Heart right ventricle (tissue), 16 donors: ENCODE data around the gene NLRX1. TPM values are rescaled to one million over a fixed set of nuclear protein-coding genes. Genes with fewer than 3 reads are reported as not detected.
A peak's percentile ranks its signal among the peaks of the same experiment; 100 is the strongest.
"Not testable (repeated sequence)": the region's sequence is repeated elsewhere in the genome, so short reads cannot be mapped to it uniquely, and the experiment has no call there.

Experiments used
- ATAC-seq, 8 donors: fragments of 200-7000 bp; cut with Tn5 transposase; one replicate each; pipeline ENCODE4 v1.9.1; 2020; ENCODE audit warnings: mild to moderate bottlenecking in 8 of 8, moderate library complexity in 8 of 8, moderate number of reproducible peaks in 1 of 8
- DNase-seq, 2 donors: peaks; one replicate each; pipeline ENCODE4 v3.0.0-alpha.2; 2020
- H3K27ac ChIP-seq, 10 donors: fragments of 200-600 bp; sonication (generic) in 2 of 10; one replicate each; pipeline versions ENCODE4 v1.5.0 to v1.8.0; 2020 to 2022; ENCODE audit warnings: mild to moderate bottlenecking in 3 of 10
- H3K27me3 ChIP-seq, 7 donors: fragments of 200-600 bp; one replicate each; pipeline ENCODE4 v1.8.0; 2021 to 2022; ENCODE audit warnings: mild to moderate bottlenecking in 2 of 7
- H3K36me3 ChIP-seq, 9 donors: fragments of 200-600 bp; sonication (generic) in 1 of 9; one replicate each; pipeline versions ENCODE4 v1.5.0 to v1.8.0; 2020 to 2022; ENCODE audit warnings: mild to moderate bottlenecking in 2 of 9
- H3K4me1 ChIP-seq, 9 donors: fragments of 200-600 bp; sonication (generic) in 1 of 9; one replicate each; pipeline versions ENCODE4 v1.5.0 to v1.8.0; 2020 to 2022; ENCODE audit warnings: mild to moderate bottlenecking in 4 of 9
- H3K4me3 ChIP-seq, 10 donors: fragments of 200-600 bp; sonication (generic) in 2 of 10; one replicate each; pipeline versions ENCODE4 v1.5.0 to v1.8.0; 2020 to 2022; ENCODE audit warnings: mild to moderate bottlenecking in 7 of 10, moderate library complexity in 2 of 10
- H3K9me3 ChIP-seq, 11 donors: fragments of 200-600 bp in 10 of 11; sonication (generic) in 2 of 11; one replicate each; pipeline versions ENCODE4 v1.5.0 to v1.8.0; 2013 to 2022; ENCODE audit warnings: mild to moderate bottlenecking in 2 of 11, control low read depth in 1 of 11, moderate library complexity in 1 of 11
- WGBS, 2 donors: extraction: QIAGEN DNeasy Blood & Tissue Kit; methylation state at CpG; one replicate each; pipeline ENCODE4 v1.1.7; 2013; ENCODE audit warnings: inconsistent platforms in 1 of 2; 5-methylcytosine and 5-hydroxymethylcytosine counted together
- intact Hi-C, 10 donors: fragments of 100-400 bp; cut with DNase I; formaldehyde crosslinking; loops; one replicate each; pipeline versions ENCODE4 v1.11.1 to v1.14.2; 2022
- polyA plus RNA-seq, 2 donors: library from polyadenylated mRNA; stranded (reverse); fragments of 200-250 nt; gene quantifications; one replicate each; pipeline ENCODE4 v1.2.3, GENCODE V29; 2013
- total RNA-seq, 10 donors: library from RNA; stranded (reverse); fragmentation: NEBNext Ultra II Directional in 3 of 10; extraction: Animal tissue kit (Norgen Biotek cat#: 25700) in 3 of 10; gene quantifications; one replicate each; pipeline versions ENCODE4 v1.2.1 to v1.2.4, GENCODE V29; 2021 to 2023
- TF ChIP-seq, protein P1 (sequence below), 9 donors: fragments of 200-600 bp; sonication (generic) in 2 of 9; IDR thresholded peaks; one replicate each; pipeline versions ENCODE4 v1.5.0 to v1.8.0; 2021 to 2022; ENCODE audit warnings: antibody characterized with exemption in 9 of 9, mild to moderate bottlenecking in 5 of 9, moderate library complexity in 1 of 9
- donor health status: Arrhythmogenic right ventricular cardiomyopathy.
- donor health status: ischemic (EF 13 %, LVEDD 7.1; RV severe dilation, severe dysfunction).
- donor health status: healthy with polysubstance abuse.
- donor health status: DM: no; HTN: yes; CAD: no.
- donor health status: DM: no; HTN: no; CAD: no.
- donor health status: ischemic (EF 25% LVEDD 6.9; RV normal size, moderate dysfunction).
- donor health status: ischemic (EF 25% LVEDD 5.7; RV mildly dilated, moderate dysfunction).
- donor health status: healthy.
- donor health status: DM: yes; HTN: yes; CAD: no.
- donor health status: Ischemic cardiomyopathy.
- donor health status: ischemic (EF 35%, LVEDD 5.7; RV mildly dilated, moderate dysfunction).
- donor health status: nonischemic (EF 11% LVEDD 7.7; RV severe dilation, severe dysfunction).
- donor health status: DM: yes; HTN: yes; CAD: no.
- donor health status: PGD.
- donor health status: ischemic (EF 29% LVEDD 5.4; RV normal size, mild dysfunction).
- donor health status: nonischemic (EF 23%, LVEDD 6.1; RV moderate dilation, normal function).

NLRX1 gene
- total and polyA plus RNA-seq, 12 donors: 7.9 to 39.3 (median 31.7) TPM

DNA sequence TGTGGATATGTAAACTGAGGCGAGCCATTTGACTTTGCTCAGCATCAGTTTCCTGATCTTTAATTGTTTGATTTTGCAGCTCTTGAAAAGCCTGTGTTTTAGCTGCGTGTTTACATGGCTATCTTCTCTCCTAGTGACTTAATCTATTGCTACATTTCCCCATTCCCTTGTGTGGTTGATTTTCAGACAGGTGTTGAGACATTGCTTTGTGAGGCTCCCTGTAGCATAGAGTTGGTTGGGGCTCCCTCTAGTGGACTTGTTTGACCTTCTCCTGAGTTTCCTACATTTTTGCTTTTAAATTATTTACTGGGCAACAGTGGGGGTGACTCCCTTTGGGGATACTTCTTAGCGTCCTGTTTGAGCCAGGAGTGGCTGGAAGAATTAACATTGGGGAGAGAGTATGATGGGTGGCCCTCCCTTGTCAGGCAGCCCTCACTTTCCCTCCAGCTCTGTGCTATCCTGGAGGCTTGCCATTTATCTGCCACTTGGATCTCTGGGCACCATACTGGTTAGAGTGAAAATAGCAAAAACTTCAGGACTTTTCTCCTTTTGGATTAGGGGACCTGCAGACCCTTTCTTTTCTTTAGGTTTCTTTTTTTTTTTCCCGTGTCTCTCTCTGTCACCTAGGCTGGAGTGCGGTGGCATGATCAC is 28.4 kb downstream of the NLRX1 start:
- Histone ChIP-seq H3K36me3 (no peaks in the 10 kb centered on the region), H3K4me1 (peaks cover 0 to 18% (median 0%) of the 10 kb centered on the region in 9 donors), H3K27me3 (no peaks in the 10 kb centered on the region), H3K4me3 (no peak overlapping the region), H3K27ac (no peak overlapping the region), H3K9me3 (no peaks in the 10 kb centered on the region)
- TF ChIP-seq, protein P1, sequence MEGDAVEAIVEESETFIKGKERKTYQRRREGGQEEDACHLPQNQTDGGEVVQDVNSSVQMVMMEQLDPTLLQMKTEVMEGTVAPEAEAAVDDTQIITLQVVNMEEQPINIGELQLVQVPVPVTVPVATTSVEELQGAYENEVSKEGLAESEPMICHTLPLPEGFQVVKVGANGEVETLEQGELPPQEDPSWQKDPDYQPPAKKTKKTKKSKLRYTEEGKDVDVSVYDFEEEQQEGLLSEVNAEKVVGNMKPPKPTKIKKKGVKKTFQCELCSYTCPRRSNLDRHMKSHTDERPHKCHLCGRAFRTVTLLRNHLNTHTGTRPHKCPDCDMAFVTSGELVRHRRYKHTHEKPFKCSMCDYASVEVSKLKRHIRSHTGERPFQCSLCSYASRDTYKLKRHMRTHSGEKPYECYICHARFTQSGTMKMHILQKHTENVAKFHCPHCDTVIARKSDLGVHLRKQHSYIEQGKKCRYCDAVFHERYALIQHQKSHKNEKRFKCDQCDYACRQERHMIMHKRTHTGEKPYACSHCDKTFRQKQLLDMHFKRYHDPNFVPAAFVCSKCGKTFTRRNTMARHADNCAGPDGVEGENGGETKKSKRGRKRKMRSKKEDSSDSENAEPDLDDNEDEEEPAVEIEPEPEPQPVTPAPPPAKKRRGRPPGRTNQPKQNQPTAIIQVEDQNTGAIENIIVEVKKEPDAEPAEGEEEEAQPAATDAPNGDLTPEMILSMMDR (IDR thresholded peaks at IDR 0.05): peak; percentile 66 to 87 (median 81)
- 43 to 45% methylated on average over 5 of the region's 5 CpGs for WGBS, 2 donors
- ATAC-seq (peak; percentile 66 to 91 (median 84)), DNase-seq (peak in 1 of 2 donors; percentile 79)
- intact Hi-C loops: loop anchor here (2.0 to 10.0 kb wide), 9 partner anchors 45 to 102 kb away; partner anchors contain the start of genes ABCG4 (in 5 of the 10), DPAGT1 (in 3 of the 10) and C2CD2L (in 2 of the 10)

DNA sequence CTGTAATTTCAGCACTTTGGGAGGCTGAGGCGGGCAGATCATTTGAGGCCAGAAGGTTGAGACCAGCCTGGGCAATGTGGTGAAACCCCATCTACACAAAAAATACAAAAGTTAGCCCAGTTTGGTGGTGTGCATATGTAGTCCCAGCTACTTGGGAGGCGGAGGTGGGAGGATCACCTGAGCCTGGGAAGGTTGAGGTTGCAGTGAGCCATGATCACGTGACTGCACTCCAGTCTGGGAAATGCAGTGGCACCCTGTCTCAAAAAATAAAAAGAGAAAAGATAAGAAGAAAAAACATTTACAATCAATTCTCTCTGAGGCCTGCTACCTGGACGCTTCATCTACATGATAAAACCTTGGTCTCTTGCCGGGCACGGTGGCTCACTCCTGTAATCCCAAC is 30.4 kb downstream of the NLRX1 start:
- Histone ChIP-seq H3K27me3 (no peaks in the 10 kb centered on the region), H3K36me3 (no peaks in the 10 kb centered on the region), H3K4me1 (peaks cover 0 to 7% (median 0%) of the 10 kb centered on the region in 9 donors), H3K9me3 (no peaks in the 10 kb centered on the region), H3K4me3 (no peak overlapping the region), H3K27ac (no peak overlapping the region)
- WGBS, 2 donors: 88 to 91% methylated on average over 6 of the region's 6 CpGs
- DNase-seq (no peak), ATAC-seq (no peak)
- TF ChIP-seq, protein P1 (IDR thresholded peaks at IDR 0.05): no peak
- intact Hi-C loops: loop anchor here (5.0 to 10.0 kb wide), 7 partner anchors 47 to 104 kb away; partner anchors contain the start of genes ABCG4 (in 5 of the 10), DPAGT1 (in 3 of the 10) and C2CD2L (in 2 of the 10)

DNA sequence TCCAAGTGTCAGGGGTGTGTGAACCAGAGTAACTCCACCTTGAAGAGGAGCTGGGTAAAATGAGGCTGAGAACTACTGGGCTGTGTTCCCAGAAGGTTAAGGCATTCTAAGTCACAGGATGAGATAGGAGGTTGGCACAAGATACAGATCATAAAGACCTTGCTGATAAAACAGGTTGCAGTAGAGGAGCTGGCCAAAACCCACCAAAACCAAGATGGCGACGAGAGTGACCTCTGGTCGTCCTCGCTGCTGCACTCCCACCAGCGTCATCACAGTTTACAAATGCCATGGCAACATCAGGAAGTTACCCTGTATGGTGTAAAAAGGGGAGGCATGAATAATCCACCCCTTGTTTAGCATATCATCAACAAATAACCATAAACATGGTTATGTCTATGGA is 32.7 kb downstream of the NLRX1 start:
- ATAC-seq, H3K36me3 ChIP-seq, H3K27me3 ChIP-seq, H3K9me3 ChIP-seq, H3K27ac ChIP-seq, H3K4me3 ChIP-seq, DNase-seq: not testable (repeated sequence)
- peaks cover 0 to 20% (median 8%) of the 10 kb centered on the region in 9 donors for H3K4me1 ChIP-seq
- intact Hi-C loops: loop anchor here in 4 of 10 donors (5.0 to 10.0 kb wide), 5 partner anchors 34 to 134 kb away; partner anchors contain the start of genes NLRX1 (in 1 of the 4) and RNF26 (in 1 of the 4)
- 85 to 88% methylated on average over 5 of the region's 5 CpGs for WGBS, 2 donors

DNA sequence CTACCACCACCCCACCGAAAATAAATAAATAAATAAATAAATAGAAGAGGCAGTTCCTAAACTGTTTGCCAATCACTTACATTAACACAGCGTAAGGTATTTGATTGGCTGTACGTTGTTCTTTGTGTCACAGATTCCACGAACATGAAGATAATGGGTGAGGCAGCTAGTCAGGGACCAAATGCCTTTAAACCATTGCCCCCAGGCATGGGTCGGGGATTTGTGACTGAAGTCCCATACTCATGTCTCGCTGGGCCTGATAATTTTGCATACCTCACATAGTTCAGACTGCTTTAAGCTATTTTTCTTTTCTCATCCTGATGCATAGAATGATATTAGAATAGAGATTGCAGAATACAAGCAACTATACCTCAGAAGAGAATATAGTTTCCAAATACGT is 34.0 kb downstream of the NLRX1 start:
- no peaks in the 10 kb centered on the region for H3K9me3 ChIP-seq
- H3K27ac ChIP-seq: no peak overlapping the region
- no peak for DNase-seq
- no peaks in the 10 kb centered on the region for H3K27me3 ChIP-seq
- no peak overlapping the region for H3K4me3 ChIP-seq
- peaks cover 0 to 20% (median 13%) of the 10 kb centered on the region in 9 donors for H3K4me1 ChIP-seq
- no peak for ATAC-seq
- H3K36me3 ChIP-seq: no peaks in the 10 kb centered on the region
- WGBS, 2 donors: 84 to 89% methylated on average over 7 of the region's 7 CpGs
- intact Hi-C loops: loop anchor here in 4 of 10 donors (5.0 to 10.0 kb wide), 5 partner anchors 35 to 132 kb away; partner anchors contain the start of genes NLRX1 (in 1 of the 4) and RNF26 (in 1 of the 4)
- TF ChIP-seq, protein P1 (IDR thresholded peaks at IDR 0.05): no peak
